SK-N-SH (cell line): ENCODE results near the gene CALD1. TPM values are rescaled to one million over a fixed set of nuclear protein-coding genes. Genes with fewer than 3 reads are reported as not detected.

Experiments
- CTCF ChIA-PET: fragments of 300-600, 350-600 bp; formaldehyde crosslinking; extraction: SDS; loops from one replicate; lab custom pipeline; 2021; lab: Yijun Ruan, JAX
- POLR2A ChIA-PET: fragments of 350-600 bp; sonication (Branson Sonifier 250); formaldehyde crosslinking; extraction: SDS; loops from one replicate; lab custom pipeline; 2020; ENCODE audit warnings: antibody characterized with exemption, inconsistent platforms; lab: Yijun Ruan, JAX
- DNase-seq: peaks from one replicate; pipeline ENCODE4 v3.0.0; 2012
- H2AFZ ChIP-seq: fragments of 200-600 bp; sonication (generic); 2 replicates; pipeline ENCODE4 v1.8.1; 2016; ENCODE audit warnings: antibody characterized with exemption, mild to moderate bottlenecking, low read depth
- H3F3A ChIP-seq: fragments of 200-600 bp; sonication (generic); replicated peaks from 2 replicates; pipeline ENCODE3; 2016; ENCODE audit warnings: antibody characterized with exemption, mild to moderate bottlenecking; ENCODE audit not compliant: insufficient read depth
- H3K27ac ChIP-seq, 2 experiments: fragments of 200-500 bp in 1 of 2; fragments of 200-600 bp in 1 of 2; sonication (Bioruptor generic) in 1 of 2; sonication (generic), shearing (Covaris generic) in 1 of 2; 2 replicates each; pipeline versions ENCODE4 v1.5.1 to v1.6.1; 2014 to 2016; ENCODE audit warnings: low read depth in 2 of 2, inconsistent platforms in 1 of 2, low read length in 1 of 2, mild to moderate bottlenecking in 1 of 2, mixed read lengths in 1 of 2
- H3K27me3 ChIP-seq: fragments of 200-600 bp; sonication (generic), shearing (Covaris generic); 2 replicates; pipeline ENCODE4 v1.6.1; 2016; ENCODE audit warnings: mixed run types; ENCODE audit not compliant: insufficient read depth
- H3K36me3 ChIP-seq, 2 experiments: fragments of 200-500 bp in 1 of 2; fragments of 200-600 bp in 1 of 2; sonication (Bioruptor generic) in 1 of 2; sonication (generic) in 1 of 2; replicated peaks in 1 of 2; 2 replicates each; pipeline versions ENCODE3 to v1.5.1; 2014 to 2016; ENCODE audit warnings: low read length in 1 of 2, mild to moderate bottlenecking in 1 of 2; ENCODE audit not compliant: insufficient read depth in 2 of 2, control insufficient read depth in 1 of 2
- H3K4me1 ChIP-seq, 2 experiments: fragments of 200-500 bp in 1 of 2; fragments of 200-600 bp in 1 of 2; sonication (Bioruptor generic) in 1 of 2; sonication (generic), shearing (Covaris generic) in 1 of 2; 2 replicates each; pipeline versions ENCODE4 v1.5.1 to v1.6.1; 2014 to 2016; ENCODE audit warnings: low read depth in 1 of 2, low read length in 1 of 2, mixed run types in 1 of 2; ENCODE audit not compliant: insufficient read depth in 2 of 2, control insufficient read depth in 1 of 2
- H3K4me2 ChIP-seq: fragments of 200-600 bp; sonication (generic), shearing (Covaris generic); 2 replicates; pipeline ENCODE4 v1.6.1; 2017; ENCODE audit warnings: mixed run types
- H3K4me3 ChIP-seq, 2 experiments: fragments of 200-500 bp in 1 of 2; fragments of 200-600 bp in 1 of 2; sonication (Bioruptor generic) in 1 of 2; sonication (generic), shearing (Covaris generic) in 1 of 2; 2 replicates each; pipeline versions ENCODE4 v1.5.1 to v1.8.1; 2014 to 2016; ENCODE audit warnings: low read depth in 2 of 2, inconsistent platforms in 1 of 2, low read length in 1 of 2, mild to moderate bottlenecking in 1 of 2, mixed read lengths in 1 of 2, moderate library complexity in 1 of 2
- H3K79me2 ChIP-seq: fragments of 200-600 bp; sonication (generic); 2 replicates; pipeline ENCODE4 v1.8.1; 2017; ENCODE audit warnings: mild to moderate bottlenecking; ENCODE audit not compliant: insufficient read depth
- H3K9ac ChIP-seq: fragments of 200-600 bp; sonication (generic); 2 replicates; pipeline ENCODE4 v1.6.1; 2017; ENCODE audit warnings: mixed run types
- H3K9me2 ChIP-seq: fragments of 200-600 bp; sonication (generic); 2 replicates; pipeline ENCODE4 v1.6.1; 2017; ENCODE audit warnings: mixed run types
- H3K9me3 ChIP-seq: fragments of 200-600 bp; sonication (generic); 2 replicates; pipeline ENCODE4 v1.6.1; 2017; ENCODE audit warnings: mixed run types, mild to moderate bottlenecking, moderate library complexity
- H4K20me1 ChIP-seq: fragments of 200-600 bp; sonication (generic); 2 replicates; pipeline ENCODE4 v1.6.1; 2017; ENCODE audit warnings: mild to moderate bottlenecking, mixed run types; ENCODE audit not compliant: insufficient read depth
- GATA2 ChIP-seq: sonication (generic); formaldehyde crosslinking; IDR thresholded peaks from 2 replicates; pipeline ENCODE4 v1.5.0; 2020; ENCODE audit warnings: mild to moderate bottlenecking, missing genetic modification reagents
- TAF1 ChIP-seq: IDR thresholded peaks from 2 replicates; pipeline ENCODE4 v1.6.1; 2012; ENCODE audit warnings: low read depth, mild to moderate bottlenecking, low read length, moderate library complexity, borderline replicate concordance
- TCF12 ChIP-seq: IDR thresholded peaks from 2 replicates; pipeline ENCODE4 v1.4.0; 2012
- TEAD4 ChIP-seq: IDR thresholded peaks from 2 replicates; pipeline ENCODE4 v1.4.0; 2012; ENCODE audit warnings: mild to moderate bottlenecking, borderline replicate concordance; ENCODE audit not compliant: insufficient read depth
- USF1 ChIP-seq: IDR thresholded peaks from 2 replicates; pipeline ENCODE4 v1.4.0; 2012; ENCODE audit warnings: low read depth, borderline replicate concordance
- YY1 ChIP-seq: IDR thresholded peaks from 2 replicates; pipeline ENCODE4 v1.4.0; 2012; ENCODE audit warnings: low read depth, mild to moderate bottlenecking
- WGBS: methylation state at CpG from one replicate; pipeline ENCODE4 v1.1.6; 2017; ENCODE audit warnings: low lambda C conversion rate; 5-methylcytosine and 5-hydroxymethylcytosine counted together
- polyA plus RNA-seq, 3 experiments: library from polyadenylated mRNA; depleted of rRNA; stranded (reverse); fragments of >200 nt; gene quantifications; 2 replicates each; pipeline ENCODE4 v1.2.3, GENCODE V29; 2012
- TF ChIP-seq, protein P1 (sequence below): IDR thresholded peaks from 2 replicates; pipeline ENCODE4; 2012

The CALD1 gene
- polyA plus RNA-seq, 1 of the 3 experiments (the other 2 are of a cell fraction) = 299 TPM

GRCh38 chr7:134995239-134996096 is 216.0 kb downstream of the CALD1 start:
- H3F3A ChIP-seq = no peaks in the 10 kb centered on the region
- H2AFZ ChIP-seq = no peak overlapping the region
- H3K4me1 ChIP-seq = peaks cover 0 to 10% of the 10 kb centered on the region in 2 experiments; a peak in 2 of 4 replicates
- H3K27me3 ChIP-seq = no peaks in the 10 kb centered on the region
- peak overlapping the region in 1 of 2 experiments; percentile 58; a peak in 2 of 4 replicates for H3K27ac ChIP-seq
- ChIA-PET POLR2A (no interaction called here), CTCF (interaction anchor here (1.6 to 2.0 kb wide), 2 partner anchors 9 kb away, joined by 4 to 11 read pairs; partner anchors contain the start of gene AGBL3)
- H3K9ac ChIP-seq = no peak overlapping the region
- no peaks in the 10 kb centered on the region for H4K20me1 ChIP-seq
- H3K4me3 ChIP-seq = no peak overlapping the region
- H3K79me2 ChIP-seq = no peaks in the 10 kb centered on the region
- TF ChIP-seq YY1 (no peak), USF1 (no peak), TAF1 (no peak), TCF12 (no peak)
- H3K4me2 ChIP-seq = no peak overlapping the region
- H3K9me2 ChIP-seq = no peaks in the 10 kb centered on the region
- 78% methylated on average over 6 of the region's 6 CpGs for WGBS
- peaks cover 11 to 49% of the 10 kb centered on the region in 2 experiments for H3K36me3 ChIP-seq
- H3K9me3 ChIP-seq = no peaks in the 10 kb centered on the region
- no peak for DNase-seq

DNA sequence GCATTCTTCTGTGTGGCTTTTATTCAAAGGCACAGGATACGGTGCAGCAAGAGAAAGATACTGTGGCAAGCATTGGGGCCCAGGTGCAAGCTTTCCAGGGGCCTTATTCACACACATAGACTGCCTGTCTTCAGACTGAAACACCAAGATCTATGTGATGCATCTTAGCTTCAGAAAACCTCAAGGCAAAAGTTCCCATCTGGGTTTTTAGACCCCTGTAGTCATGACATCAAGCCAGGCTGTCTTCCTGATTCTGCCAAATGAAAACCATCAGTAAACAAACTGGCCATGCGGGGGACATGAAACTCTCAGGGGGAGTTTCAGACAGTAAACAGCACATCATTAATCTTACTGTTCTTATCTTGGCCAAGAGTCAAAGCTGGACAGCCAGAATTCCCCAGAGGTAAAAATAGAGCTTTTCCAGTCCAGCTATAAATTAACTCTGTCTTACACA is 216.7 kb downstream of the CALD1 start:
- Histone ChIP-seq H3K9ac (no peak overlapping the region), H3K4me1 (peaks cover 0 to 10% of the 10 kb centered on the region in 2 experiments; a peak in 2 of 4 replicates), H3K9me3 (no peaks in the 10 kb centered on the region), H3K27me3 (no peaks in the 10 kb centered on the region), H3F3A (no peaks in the 10 kb centered on the region), H2AFZ (no peak overlapping the region), H3K27ac (peak overlapping the region in 1 of 2 experiments; percentile 58; a peak in 2 of 4 replicates), H3K79me2 (no peaks in the 10 kb centered on the region), H4K20me1 (no peaks in the 10 kb centered on the region), H3K4me2 (no peak overlapping the region), H3K9me2 (no peaks in the 10 kb centered on the region), H3K36me3 (peaks cover 9 to 45% of the 10 kb centered on the region in 2 experiments), H3K4me3 (no peak overlapping the region)
- ChIA-PET CTCF (interaction anchor here (2.0 kb wide), 1 partner anchor 9 kb away, joined by 11 read pairs; the partner anchor contains the start of gene AGBL3), POLR2A (no interaction called here)
- DNase-seq = peak; percentile 37
- WGBS = 80% methylated on average over 2 of the region's 2 CpGs
- TF ChIP-seq TCF12 (0 out of 2 replicates have a peak, but pooled peaks have one; percentile 16), TEAD4 (no peak), GATA2 (CRISPR knock-in tag) (peak; percentile 40; the same call in 1 of the 2 replicates)
- TF ChIP-seq, protein P1, sequence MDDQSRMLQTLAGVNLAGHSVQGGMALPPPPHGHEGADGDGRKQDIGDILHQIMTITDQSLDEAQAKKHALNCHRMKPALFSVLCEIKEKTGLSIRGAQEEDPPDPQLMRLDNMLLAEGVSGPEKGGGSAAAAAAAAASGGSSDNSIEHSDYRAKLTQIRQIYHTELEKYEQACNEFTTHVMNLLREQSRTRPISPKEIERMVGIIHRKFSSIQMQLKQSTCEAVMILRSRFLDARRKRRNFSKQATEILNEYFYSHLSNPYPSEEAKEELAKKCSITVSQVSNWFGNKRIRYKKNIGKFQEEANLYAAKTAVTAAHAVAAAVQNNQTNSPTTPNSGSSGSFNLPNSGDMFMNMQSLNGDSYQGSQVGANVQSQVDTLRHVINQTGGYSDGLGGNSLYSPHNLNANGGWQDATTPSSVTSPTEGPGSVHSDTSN = peak; percentile 55
